Measurements from ENCODE around the gene NCCRP1. TPM values are rescaled to one million over a fixed set of nuclear protein-coding genes. Genes with fewer than 3 reads are reported as not detected.

NCCRP1 gene
- total and polyA plus RNA-seq, 2 donors (not counting 3 experiments of a cell fraction or from before 2014, with no cell fraction given) = 0.06 TPM; not detected in 1

- no peak overlapping the region for H3K9ac ChIP-seq (replicated peaks; ENCODE audit: extremely low read depth, insufficient read depth, low read length)
- H3K4me1 ChIP-seq (ENCODE audit: control insufficient read depth, extremely low read depth, insufficient read depth, low read length) = no peaks in the 10 kb centered on the region
- no peaks in the 10 kb centered on the region for H3K36me3 ChIP-seq (ENCODE audit: control insufficient read depth in 2 of 2, extremely low read depth in 1 of 2, insufficient read depth in 2 of 2, low read length in 2 of 2)
- H3K4me2 ChIP-seq (ENCODE audit: insufficient read depth, low read length) = no peak overlapping the region
- ChIA-PET POLR2A (no interaction called here), CTCF (interaction anchor here (1.7 kb wide), 1 partner anchor 165 kb away, joined by 4 read pairs; no protein-coding TSS in a partner anchor)
- no peak overlapping the region for H3K27ac ChIP-seq (ENCODE audit: insufficient read depth, low read depth, low read length)
- H3K4me3 ChIP-seq (replicated peaks in 1 of 3; ENCODE audit: insufficient read depth in 1 of 3, low read depth in 1 of 3, low read length in 3 of 3) = no peak overlapping the region
- FAIRE-seq (no peak), DNase-seq (ENCODE audit: low read depth, low spot score) (no peak)
- H3K27me3 ChIP-seq (ENCODE audit: control insufficient read depth in 2 of 2, insufficient read depth in 2 of 2, low read length in 2 of 2) = peaks cover 0 to 2% of the 10 kb centered on the region in 2 experiments
- no peaks in the 10 kb centered on the region for H4K20me1 ChIP-seq (replicated peaks; ENCODE audit: control insufficient read depth, extremely low read depth, insufficient read depth, low read length)
- H3K79me2 ChIP-seq (ENCODE audit: control insufficient read depth, insufficient read depth, low read length) = no peaks in the 10 kb centered on the region
- H3K9me3 ChIP-seq (replicated peaks; ENCODE audit: control insufficient read depth, insufficient read depth, low read length) = no peaks in the 10 kb centered on the region
- no peak for TF ChIP-seq POLR2AphosphoS5 (IDR thresholded peaks at IDR 0.05; ENCODE audit: insufficient read depth, low read depth, low read length)
- TF ChIP-seq, protein P1, sequence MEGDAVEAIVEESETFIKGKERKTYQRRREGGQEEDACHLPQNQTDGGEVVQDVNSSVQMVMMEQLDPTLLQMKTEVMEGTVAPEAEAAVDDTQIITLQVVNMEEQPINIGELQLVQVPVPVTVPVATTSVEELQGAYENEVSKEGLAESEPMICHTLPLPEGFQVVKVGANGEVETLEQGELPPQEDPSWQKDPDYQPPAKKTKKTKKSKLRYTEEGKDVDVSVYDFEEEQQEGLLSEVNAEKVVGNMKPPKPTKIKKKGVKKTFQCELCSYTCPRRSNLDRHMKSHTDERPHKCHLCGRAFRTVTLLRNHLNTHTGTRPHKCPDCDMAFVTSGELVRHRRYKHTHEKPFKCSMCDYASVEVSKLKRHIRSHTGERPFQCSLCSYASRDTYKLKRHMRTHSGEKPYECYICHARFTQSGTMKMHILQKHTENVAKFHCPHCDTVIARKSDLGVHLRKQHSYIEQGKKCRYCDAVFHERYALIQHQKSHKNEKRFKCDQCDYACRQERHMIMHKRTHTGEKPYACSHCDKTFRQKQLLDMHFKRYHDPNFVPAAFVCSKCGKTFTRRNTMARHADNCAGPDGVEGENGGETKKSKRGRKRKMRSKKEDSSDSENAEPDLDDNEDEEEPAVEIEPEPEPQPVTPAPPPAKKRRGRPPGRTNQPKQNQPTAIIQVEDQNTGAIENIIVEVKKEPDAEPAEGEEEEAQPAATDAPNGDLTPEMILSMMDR (IDR thresholded peaks at IDR 0.05; ENCODE audit: extremely low read depth in 1 of 2, insufficient read depth in 1 of 2, low read depth in 1 of 2, low read length in 2 of 2) = no peak
- no peak for TF ChIP-seq MYC (IDR thresholded peaks at IDR 0.05; ENCODE audit: low read depth, low read length)
- TF ChIP-seq EZH2 (IDR thresholded peaks at IDR 0.05; ENCODE audit: borderline replicate concordance, low read depth, low read length, severe bottlenecking) = no peak
- TF ChIP-seq FOS (IDR thresholded peaks at IDR 0.05; ENCODE audit: borderline replicate concordance, insufficient read depth, low read length) = no peak
- no peak for TF ChIP-seq MAX (IDR thresholded peaks at IDR 0.05; ENCODE audit: insufficient read depth, insufficient read length)
- no peak for TF ChIP-seq GATA2 (IDR thresholded peaks at IDR 0.05; ENCODE audit: insufficient read depth, insufficient read length, low read depth, low read length)
- no peak for TF ChIP-seq POLR2A (IDR thresholded peaks at IDR 0.05; ENCODE audit: low read depth, low read length)
- TF ChIP-seq JUN (IDR thresholded peaks at IDR 0.05; ENCODE audit: borderline replicate concordance, insufficient read depth, insufficient read length, low read depth) = no peak
- H2AFZ ChIP-seq (ENCODE audit: low read depth, low read length) = no peak overlapping the region
- intact Hi-C loops (cut with micrococcal nuclease) = no loop called here
- dilution Hi-C loops (cut with MboI; ENCODE audit: extremely low pct_ligation_motif_present, low sequenced_read_pairs) = no loop called here
- no peaks in the 10 kb centered on the region for H3K9me1 ChIP-seq (replicated peaks; ENCODE audit: control insufficient read depth, extremely low read depth, insufficient read depth, low read length)
- BruUV-seq (replicated peaks) = no TSS peak
These were observed 20.3 kb downstream of the NCCRP1 start for GRCh38 chr19:39217094-39217493.
